ENCODE data around the gene RBMS3.

RBMS3 gene

GRCh38 chr3:29976871-29977270, 696.0 kb downstream of the RBMS3 start:
- DNase-seq = no peak

- no peak for DNase-seq
Observed at GRCh38 chr3:29977360-29977759, 696.5 kb downstream of the RBMS3 start.

GRCh38 chr3:29978036-29978435, 697.2 kb downstream of the RBMS3 start:
- no peak for DNase-seq

GRCh38 chr3:29991198-29991597, 710.3 kb downstream of the RBMS3 start:
- no peak for DNase-seq

- no peak for DNase-seq
Observed at GRCh38 chr3:30002797-30003196, 721.9 kb downstream of the RBMS3 start.

- no peak for DNase-seq
Observed at GRCh38 chr3:30003741-30004140, 722.9 kb downstream of the RBMS3 start.

- DNase-seq = no peak
Observed at GRCh38 chr3:30004481-30004880, 723.6 kb downstream of the RBMS3 start.

GRCh38 chr3:30006111-30006510, 725.2 kb downstream of the RBMS3 start:
- DNase-seq = no peak

GRCh38 chr3:30007668-30008067, 726.8 kb downstream of the RBMS3 start:
- peak; percentile 39 to 48 for DNase-seq

GRCh38 chr3:30011237-30011803, 730.4 kb downstream of the RBMS3 start:
- DNase-seq = no peak

GRCh38 chr3:30012941-30013543, 732.2 kb downstream of the RBMS3 start:
- peak; percentile 58 to 81 for DNase-seq

- DNase-seq = no peak
Observed at GRCh38 chr3:30017901-30018300, 737.0 kb downstream of the RBMS3 start.

GRCh38 chr3:30020380-30020779, 739.5 kb downstream of the RBMS3 start:
- DNase-seq = no peak

GRCh38 chr3:30024466-30024865, 743.6 kb downstream of the RBMS3 start:
- no peak for DNase-seq

- DNase-seq = no peak
Observed at GRCh38 chr3:30026851-30027250, 746.0 kb downstream of the RBMS3 start.

GRCh38 chr3:30034246-30034991, 753.5 kb downstream of the RBMS3 start:
- DNase-seq = no peak

GRCh38 chr3:30035935-30036567, 755.2 kb downstream of the RBMS3 start:
- DNase-seq = no peak

GRCh38 chr3:30040126-30040525, 759.3 kb downstream of the RBMS3 start:
- no peak for DNase-seq

- DNase-seq = peak in 1 of 2 experiments; percentile 16
Observed at GRCh38 chr3:30041481-30041880, 760.6 kb downstream of the RBMS3 start.

GRCh38 chr3:30042274-30042859, 761.5 kb downstream of the RBMS3 start:
- peak; percentile 75 to 80 for DNase-seq

- DNase-seq = peak; percentile 30 to 39
Observed at GRCh38 chr3:30042916-30043555, 762.2 kb downstream of the RBMS3 start.

- DNase-seq = no peak
Observed at GRCh38 chr3:30044515-30044914, 763.6 kb downstream of the RBMS3 start.

- DNase-seq = no peak
Observed at GRCh38 chr3:30048431-30048830, 767.6 kb downstream of the RBMS3 start.

Data from Kasumi-1 (cell line).